Glutamatergic neuron (in vitro differentiated cells): ENCODE results near the gene PRSS35. TPM values are rescaled to one million over a fixed set of nuclear protein-coding genes. Genes with fewer than 3 reads are reported as not detected.
"Not testable (repeated sequence)": the region's sequence is repeated elsewhere in the genome, so short reads cannot be mapped to it uniquely, and the experiment has no call there.

Source experiments
- DNase-seq: peaks from one replicate; pipeline ENCODE4 v3.0.0; 2022
- H3K27ac Mint-ChIP-seq: one replicate; pipeline ENCODE4 v1.8.0; 2020; ENCODE audit warnings: mild to moderate bottlenecking, mixed read lengths, inconsistent platforms; ENCODE audit not compliant: unreplicated experiment
- H3K27me3 Mint-ChIP-seq: one replicate; pipeline ENCODE4 v1.8.0; 2020; ENCODE audit warnings: mild to moderate bottlenecking, moderate library complexity, mixed read lengths, inconsistent platforms; ENCODE audit not compliant: unreplicated experiment
- H3K36me3 Mint-ChIP-seq: one replicate; pipeline ENCODE4 v1.8.0; 2020; ENCODE audit warnings: mild to moderate bottlenecking, mixed read lengths, inconsistent platforms; ENCODE audit not compliant: unreplicated experiment
- H3K4me1 Mint-ChIP-seq: one replicate; pipeline ENCODE4 v1.8.0; 2020; ENCODE audit warnings: mild to moderate bottlenecking, low read depth, mixed read lengths, inconsistent platforms; ENCODE audit not compliant: unreplicated experiment
- H3K4me3 Mint-ChIP-seq: one replicate; pipeline ENCODE4 v1.8.0; 2020; ENCODE audit warnings: mild to moderate bottlenecking, mixed read lengths, inconsistent platforms; ENCODE audit not compliant: unreplicated experiment
- H3K9me3 Mint-ChIP-seq: one replicate; pipeline ENCODE4 v1.8.0; 2020; ENCODE audit warnings: mild to moderate bottlenecking, moderate library complexity, mixed read lengths, inconsistent platforms; ENCODE audit not compliant: unreplicated experiment
- total RNA-seq: library from RNA; stranded (reverse); fragmentation: NEBNext Ultra II Directional; extraction: Animal tissue kit (Norgen Biotek cat#: 25700); gene quantifications from one replicate; pipeline ENCODE4 v1.2.1, GENCODE V29; 2021; ENCODE audit not compliant: unreplicated experiment
- TF ChIP-seq, protein P1 (sequence below): fragments of 200-600 bp; sonication (generic); IDR thresholded peaks from one replicate; pipeline ENCODE4 v1.5.0; 2021; ENCODE audit not compliant: partially characterized antibody, unreplicated experiment

Gene PRSS35
- total RNA-seq, 1 donor from 2014 or later = 26.6 TPM

DNA sequence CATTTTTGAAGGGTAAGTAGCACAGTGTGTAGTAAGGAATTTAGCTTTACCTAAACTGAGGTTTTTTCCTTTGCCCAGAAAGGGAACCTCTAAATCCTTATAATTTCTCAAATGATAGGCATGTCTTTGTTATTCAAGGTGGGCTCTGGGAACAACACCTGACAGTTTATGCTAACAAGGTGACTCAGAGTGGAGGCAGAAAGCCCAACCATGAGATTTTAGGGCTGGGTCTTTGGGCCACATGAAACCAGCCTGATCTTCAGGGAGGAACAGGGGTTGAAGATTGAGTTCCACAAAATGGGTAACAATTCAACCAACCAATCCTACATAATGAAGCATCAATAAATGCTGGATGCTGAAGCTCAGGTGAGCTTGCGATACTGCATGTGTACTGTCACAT is 46.6 kb downstream of the PRSS35 start:
- Mint-ChIP-seq H3K27ac (no peak overlapping the region), H3K4me1 (no peaks in the 10 kb centered on the region), H3K36me3 (peaks cover 16% of the 10 kb centered on the region), H3K4me3 (no peak overlapping the region), H3K27me3 (peaks cover 2% of the 10 kb centered on the region), H3K9me3 (peaks cover 2% of the 10 kb centered on the region)
- no peak for DNase-seq
- TF ChIP-seq, protein P1, sequence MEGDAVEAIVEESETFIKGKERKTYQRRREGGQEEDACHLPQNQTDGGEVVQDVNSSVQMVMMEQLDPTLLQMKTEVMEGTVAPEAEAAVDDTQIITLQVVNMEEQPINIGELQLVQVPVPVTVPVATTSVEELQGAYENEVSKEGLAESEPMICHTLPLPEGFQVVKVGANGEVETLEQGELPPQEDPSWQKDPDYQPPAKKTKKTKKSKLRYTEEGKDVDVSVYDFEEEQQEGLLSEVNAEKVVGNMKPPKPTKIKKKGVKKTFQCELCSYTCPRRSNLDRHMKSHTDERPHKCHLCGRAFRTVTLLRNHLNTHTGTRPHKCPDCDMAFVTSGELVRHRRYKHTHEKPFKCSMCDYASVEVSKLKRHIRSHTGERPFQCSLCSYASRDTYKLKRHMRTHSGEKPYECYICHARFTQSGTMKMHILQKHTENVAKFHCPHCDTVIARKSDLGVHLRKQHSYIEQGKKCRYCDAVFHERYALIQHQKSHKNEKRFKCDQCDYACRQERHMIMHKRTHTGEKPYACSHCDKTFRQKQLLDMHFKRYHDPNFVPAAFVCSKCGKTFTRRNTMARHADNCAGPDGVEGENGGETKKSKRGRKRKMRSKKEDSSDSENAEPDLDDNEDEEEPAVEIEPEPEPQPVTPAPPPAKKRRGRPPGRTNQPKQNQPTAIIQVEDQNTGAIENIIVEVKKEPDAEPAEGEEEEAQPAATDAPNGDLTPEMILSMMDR = no peak

DNA sequence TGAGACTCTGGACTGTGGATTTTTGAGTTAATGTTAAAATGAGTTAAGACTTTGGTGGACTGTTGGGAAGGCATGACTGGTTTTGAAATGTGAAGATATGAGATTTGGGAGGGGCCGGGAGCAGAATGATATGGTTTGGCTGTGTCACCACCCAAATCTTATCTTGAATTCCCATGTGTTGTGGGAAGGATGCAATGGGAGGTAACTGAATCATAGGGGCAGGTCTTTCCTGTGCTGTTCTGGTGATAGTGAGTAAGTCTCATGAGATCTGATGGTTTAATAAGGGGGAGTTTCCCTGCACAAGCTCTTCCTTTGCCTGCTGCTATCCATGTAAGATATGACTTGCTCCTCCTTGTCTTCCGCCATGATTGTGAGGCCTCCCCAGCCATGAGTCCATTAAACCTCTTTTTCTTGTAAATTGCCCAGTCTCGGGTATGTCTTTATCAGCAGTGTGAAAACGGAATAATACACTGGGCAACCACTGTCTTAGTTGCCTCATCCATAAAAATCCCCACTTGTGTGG is 59.4 kb downstream of the PRSS35 start:
- not testable (repeated sequence) for H3K9me3 Mint-ChIP-seq, H3K27me3 Mint-ChIP-seq, DNase-seq, H3K4me1 Mint-ChIP-seq, H3K27ac Mint-ChIP-seq, H3K4me3 Mint-ChIP-seq
- peaks cover 22% of the 10 kb centered on the region for H3K36me3 Mint-ChIP-seq

DNA sequence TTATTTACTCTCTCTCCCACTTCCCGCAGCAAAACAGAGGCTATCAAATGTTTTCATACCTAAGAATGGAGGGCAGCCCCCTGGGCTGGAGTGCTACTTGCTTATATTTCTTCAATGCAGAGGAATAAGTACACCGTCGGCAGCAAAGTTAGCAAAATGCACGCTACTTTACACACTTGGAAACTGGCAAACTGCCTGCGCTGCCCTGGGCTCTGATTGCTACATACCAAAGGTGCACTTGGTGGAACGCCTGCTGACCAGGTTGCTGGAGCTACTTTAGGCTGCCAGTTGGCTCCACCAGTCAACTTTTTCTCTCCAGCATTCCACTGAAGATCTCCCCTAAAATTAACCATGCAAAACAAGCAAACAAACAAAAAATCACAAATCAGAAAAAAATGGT is 62.4 kb downstream of the PRSS35 start:
- H3K27ac Mint-ChIP-seq = no peak overlapping the region

More for the DNA sequence above, 62.4 kb downstream of the PRSS35 start:
- H3K9me3 Mint-ChIP-seq = peaks cover 3% of the 10 kb centered on the region
- no peak for DNase-seq
- peaks cover 3% of the 10 kb centered on the region for H3K27me3 Mint-ChIP-seq
- H3K36me3 Mint-ChIP-seq = peaks cover 17% of the 10 kb centered on the region
- TF ChIP-seq, protein P1 = no peak
- H3K4me1 Mint-ChIP-seq = no peaks in the 10 kb centered on the region
- H3K4me3 Mint-ChIP-seq = no peak overlapping the region

Other genes with a start within 250 kb of the PRSS35 start
- 3.5 TPM for gene ME1, start 81.5 kb upstream of the PRSS35 start, total RNA-seq
- gene SNAP91, start 196.6 kb downstream of the PRSS35 start, total RNA-seq = 52.4 TPM